IMR-90 (cell line): ENCODE results near the gene ARAP1. TPM values are rescaled to one million over a fixed set of nuclear protein-coding genes. Genes with fewer than 3 reads are reported as not detected.

Experiments used
- ATAC-seq: fragments of 200-7000 bp; cut with Tn5 transposase; 2 replicates; pipeline ENCODE4 v1.9.1; 2020; ENCODE audit warnings: low read depth, mild to moderate bottlenecking, moderate library complexity
- BruUV-seq: library from RNA; stranded (reverse); fragments of 400-500 nt; replicated peaks from 2 replicates; lab custom pipeline; 2021; lab: Mats Ljungman, UMichigan
- CTCF ChIA-PET: fragments of 300-600 bp; formaldehyde crosslinking; extraction: SDS; loops from one replicate; lab custom pipeline; 2021; ENCODE audit warnings: antibody characterized with exemption; lab: Yijun Ruan, JAX
- POLR2A ChIA-PET: fragments of 300-600 bp; sonication (Branson Sonifier 250); formaldehyde crosslinking; loops from one replicate; lab custom pipeline; 2022; ENCODE audit warnings: antibody characterized with exemption; ENCODE audit not compliant: unreplicated experiment; lab: Charles Lee
- DNase-seq: peaks from one replicate; pipeline ENCODE4 v3.0.0; 2013
- H2AFZ ChIP-seq: replicated peaks from 2 replicates; pipeline ENCODE3; 2013; ENCODE audit warnings: low read length, mild to moderate bottlenecking; ENCODE audit not compliant: poor library complexity
- H2AK5ac ChIP-seq: 2 replicates; pipeline ENCODE4 v1.6.1; 2013; ENCODE audit warnings: low read depth, low read length, inconsistent platforms
- H2AK9ac ChIP-seq: replicated peaks from 2 replicates; pipeline ENCODE3; 2013; ENCODE audit warnings: mild to moderate bottlenecking, low read depth, low read length, moderate library complexity; ENCODE audit not compliant: poor library complexity
- H2BK120ac ChIP-seq: 2 replicates; pipeline ENCODE4 v1.6.1; 2013; ENCODE audit warnings: low read depth, low read length, inconsistent platforms
- H2BK15ac ChIP-seq: 3 replicates; pipeline ENCODE4 v1.6.1; 2013; ENCODE audit warnings: low read depth, low read length, inconsistent platforms
- H2BK20ac ChIP-seq: 2 replicates; pipeline ENCODE4 v1.6.1; 2013; ENCODE audit warnings: low read depth, mild to moderate bottlenecking, inconsistent platforms, low read length, moderate library complexity
- H2BK5ac ChIP-seq: 2 replicates; pipeline ENCODE4 v1.6.1; 2013; ENCODE audit warnings: mild to moderate bottlenecking, low read depth, low read length, inconsistent platforms; ENCODE audit not compliant: poor library complexity, severe bottlenecking
- H3K14ac ChIP-seq: replicated peaks from 2 replicates; pipeline ENCODE4 v1.6.1; 2013; ENCODE audit warnings: low read depth, low read length, inconsistent platforms
- H3K18ac ChIP-seq: 2 replicates; pipeline ENCODE4 v1.6.1; 2013; ENCODE audit warnings: low read depth, low read length, control low read depth
- H3K23ac ChIP-seq: 2 replicates; pipeline ENCODE4 v1.6.1; 2013; ENCODE audit warnings: low read depth, low read length, inconsistent platforms
- H3K27ac ChIP-seq: 2 replicates; pipeline ENCODE4 v1.5.1; 2013; ENCODE audit warnings: mild to moderate bottlenecking, control low read depth, low read length; ENCODE audit not compliant: insufficient read depth
- H3K27me3 ChIP-seq: 2 replicates; pipeline ENCODE4 v1.6.1; 2013; ENCODE audit warnings: low read length; ENCODE audit not compliant: control insufficient read depth, insufficient read depth
- H3K36me3 ChIP-seq: 2 replicates; pipeline ENCODE4 v1.6.1; 2013; ENCODE audit warnings: low read length, mixed read lengths; ENCODE audit not compliant: control insufficient read depth, insufficient read depth
- H3K4ac ChIP-seq: 2 replicates; pipeline ENCODE4 v1.6.1; 2013; ENCODE audit warnings: low read depth, low read length, inconsistent platforms
- H3K4me1 ChIP-seq: 2 replicates; pipeline ENCODE4 v1.6.1; 2013; ENCODE audit warnings: low read length, mixed read lengths; ENCODE audit not compliant: control insufficient read depth, insufficient read depth
- H3K4me2 ChIP-seq: 2 replicates; pipeline ENCODE4 v1.6.1; 2013; ENCODE audit warnings: low read depth, mild to moderate bottlenecking, control low read depth, low read length, moderate library complexity
- H3K4me3 ChIP-seq: 2 replicates; pipeline ENCODE4 v1.5.1; 2013; ENCODE audit warnings: low read depth, mild to moderate bottlenecking, control low read depth, low read length, moderate library complexity; ENCODE audit not compliant: insufficient read depth
- H3K56ac ChIP-seq: 2 replicates; pipeline ENCODE4 v1.6.1; 2013; ENCODE audit warnings: low read length, inconsistent platforms; ENCODE audit not compliant: insufficient read depth; ENCODE audit errors: extremely low read depth
- H3K79me1 ChIP-seq, 2 experiments: 2 replicates each; pipeline ENCODE4 v1.6.1; 2013; ENCODE audit warnings: low read length in 2 of 2, inconsistent platforms in 1 of 2, low read depth in 1 of 2
- H3K9ac ChIP-seq: 2 replicates; pipeline ENCODE4 v1.6.1; 2013; ENCODE audit warnings: low read depth, low read length, control low read depth
- H3K9me1 ChIP-seq: 2 replicates; pipeline ENCODE4 v1.6.1; 2013; ENCODE audit warnings: low read length, inconsistent platforms; ENCODE audit not compliant: insufficient read depth
- H3K9me3 ChIP-seq: 2 replicates; pipeline ENCODE4 v1.6.1; 2013; ENCODE audit warnings: low read length; ENCODE audit not compliant: control insufficient read depth, insufficient read depth
- H4K20me1 ChIP-seq: 2 replicates; pipeline ENCODE4 v1.6.1; 2013; ENCODE audit warnings: low read length, inconsistent platforms; ENCODE audit not compliant: insufficient read depth
- H4K5ac ChIP-seq: 2 replicates; pipeline ENCODE4 v1.6.1; 2013; ENCODE audit warnings: mild to moderate bottlenecking, low read depth, low read length, control low read depth
- H4K8ac ChIP-seq, 2 experiments: 2 replicates each; pipeline ENCODE4 v1.6.1; 2013; ENCODE audit warnings: low read depth in 2 of 2, low read length in 2 of 2, control low read depth in 1 of 2, inconsistent platforms in 1 of 2
- H4K91ac ChIP-seq: 2 replicates; pipeline ENCODE4 v1.6.1; 2013; ENCODE audit warnings: low read depth, low read length, inconsistent platforms; ENCODE audit not compliant: insufficient read depth
- BHLHE40 ChIP-seq: fragments of 150-350 bp; IDR thresholded peaks from 2 replicates; pipeline ENCODE4 v1.6.1; 2016; ENCODE audit warnings: mild to moderate bottlenecking, low read depth, low read length
- ELK1 ChIP-seq: fragments of 150-350 bp; IDR thresholded peaks from 2 replicates; pipeline ENCODE4 v1.6.1; 2016; ENCODE audit warnings: low read depth, mild to moderate bottlenecking, low read length, moderate library complexity, borderline replicate concordance
- MAFK ChIP-seq: IDR thresholded peaks from 2 replicates; pipeline ENCODE4 v1.6.1; 2012; ENCODE audit warnings: low read depth, low read length, improper control_type of control experiment
- MAZ ChIP-seq: IDR thresholded peaks from 2 replicates; pipeline ENCODE4 v1.6.1; 2012; ENCODE audit warnings: low read depth, mild to moderate bottlenecking, low read length, improper control_type of control experiment, moderate library complexity, borderline replicate concordance
- MXI1 ChIP-seq: IDR thresholded peaks from 2 replicates; pipeline ENCODE4 v1.6.1; 2012; ENCODE audit warnings: low read depth, mild to moderate bottlenecking, low read length, moderate library complexity, borderline replicate concordance
- POLR2A ChIP-seq: IDR thresholded peaks from 2 replicates; pipeline ENCODE4 v1.6.1; 2012; ENCODE audit warnings: mild to moderate bottlenecking, low read depth, low read length
- RFX5 ChIP-seq: IDR thresholded peaks from 2 replicates; pipeline ENCODE4 v1.8.0; 2012; ENCODE audit warnings: low read depth, mild to moderate bottlenecking, low read length, moderate library complexity
- USF2 ChIP-seq: fragments of 150-350 bp; IDR thresholded peaks from 2 replicates; pipeline ENCODE4 v1.6.1; 2017; ENCODE audit warnings: mild to moderate bottlenecking, antibody characterized with exemption, low read length, low read depth
- WGBS, 2 experiments: methylation state at CpG; one replicate each; pipeline versions ENCODE4 v1.1.5 to v1.1.7; 2013; ENCODE audit warnings: missing lambda C conversion rate in 2 of 2; ENCODE audit not compliant: insufficient read length in 1 of 2; ENCODE audit errors: extremely low coverage in 2 of 2; 5-methylcytosine and 5-hydroxymethylcytosine counted together
- dilution Hi-C: fragments of 300-500 bp; cut with HindIII; formaldehyde crosslinking; loops from one replicate; pipeline ENCODE4 v1.14.3; 2018; ENCODE audit warnings: low sequenced_read_pairs; ENCODE audit not compliant: unreplicated experiment
- in situ Hi-C: fragments of 300-500 bp; cut with MboI; formaldehyde crosslinking; loops from 3 replicates; pipeline ENCODE4 v1.14.3; 2019; ENCODE audit warnings: low sequenced_read_pairs, inconsistent platforms, mixed read lengths
- intact Hi-C: fragments of 100-400 bp; cut with micrococcal nuclease; formaldehyde crosslinking; loops from 2 replicates; pipeline ENCODE4 v1.10.0; 2022
- polyA plus RNA-seq, 3 experiments: library from polyadenylated mRNA; depleted of rRNA; stranded (reverse); fragments of >200 nt; gene quantifications; 2 replicates each; pipeline ENCODE4 v1.2.3, GENCODE V29; 2012; ENCODE audit warnings: low replicate concordance in 1 of 3
- total RNA-seq: library from RNA; depleted of rRNA; stranded (reverse); fragments of >200 nt; gene quantifications from 2 replicates; pipeline ENCODE4 v1.2.3, GENCODE V29; 2012

The ARAP1 gene
- total and polyA plus RNA-seq, 2 of the 4 experiments (the other 2 are of a cell fraction): 37.6 to 63.1 TPM

GRCh38 chr11:72655896-72656464 lies 96.2 kb downstream of the ARAP1 start:
- Histone ChIP-seq H2AK5ac (no peak overlapping the region), H4K91ac (no peak overlapping the region), H3K9me3 (no peaks in the 10 kb centered on the region), H2AFZ (no peak overlapping the region), H3K56ac (no peak overlapping the region), H3K36me3 (no peaks in the 10 kb centered on the region), H3K4me2 (no peak overlapping the region), H3K9me1 (peaks cover 3% of the 10 kb centered on the region; the same call in 1 of the 2 replicates), H2BK20ac (no peak overlapping the region), H2BK5ac (no peak overlapping the region), H4K5ac (no peak overlapping the region), H3K79me1 (no peaks in the 10 kb centered on the region), H3K23ac (no peak overlapping the region), H3K27ac (no peak overlapping the region), H3K4ac (no peak overlapping the region), H3K14ac (no peak overlapping the region), H3K18ac (no peak overlapping the region), H3K4me3 (no peak overlapping the region), H2BK15ac (no peak overlapping the region), H3K27me3 (peaks cover 92% of the 10 kb centered on the region), H3K9ac (no peak overlapping the region), H4K8ac (no peak overlapping the region), H4K20me1 (no peaks in the 10 kb centered on the region), H2BK120ac (no peak overlapping the region), H3K4me1 (no peaks in the 10 kb centered on the region), H2AK9ac (no peak overlapping the region)
- BruUV-seq: no TSS peak
- DNase-seq (no peak), ATAC-seq (no peak)
- in situ Hi-C loops (no loop called here), intact Hi-C loops (no loop called here), dilution Hi-C loops (no loop called here)
- TF ChIP-seq MAFK (no peak), USF2 (no peak), ELK1 (no peak), MXI1 (no peak), MAZ (no peak), BHLHE40 (no peak), RFX5 (no peak), POLR2A (no peak)
- ChIA-PET CTCF (no interaction called here), POLR2A (no interaction called here)
- 23% methylated on average over 8 of the region's 11 CpGs; no CpG with 5 or more reads in 1 of the 2 experiments for WGBS, 2 experiments
